ENCODE measurements around the gene DOC2A.

Gene DOC2A

DNA sequence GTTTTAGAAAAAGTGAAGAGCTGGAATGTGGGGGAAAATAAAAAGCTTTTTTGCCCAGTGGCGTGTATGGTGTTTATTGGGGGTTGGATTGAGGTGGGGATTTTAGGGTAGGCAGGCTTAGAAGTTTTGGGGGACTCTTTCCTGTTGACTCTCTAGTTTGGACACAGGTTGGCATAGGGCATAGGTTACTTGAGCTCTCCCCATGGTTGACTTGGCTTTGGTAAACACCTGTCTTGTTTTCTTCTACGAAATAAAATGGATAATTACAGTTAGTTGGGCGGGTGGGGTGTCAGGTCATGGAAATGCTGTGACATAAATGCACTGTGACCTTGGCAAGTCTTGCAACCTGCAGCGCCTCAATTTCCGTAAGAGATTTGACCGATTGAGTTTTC is 37.8 kb downstream of the DOC2A start:
- no peak overlapping the region for H3K9ac ChIP-seq (ENCODE audit: low read length)
- H2BK15ac ChIP-seq (replicated peaks; ENCODE audit: low read depth) = no peak overlapping the region
- H3K18ac ChIP-seq (ENCODE audit: low read length) = no peak overlapping the region
- H3K4me1 ChIP-seq (ENCODE audit: control insufficient read depth, low read depth, low read length) = peaks cover 12% of the 10 kb centered on the region
- H4K5ac ChIP-seq (ENCODE audit: low read length) = no peak overlapping the region
- no peak overlapping the region for H3K4me2 ChIP-seq (ENCODE audit: low read length)
- peaks cover 28% of the 10 kb centered on the region for H3K79me2 ChIP-seq (ENCODE audit: control insufficient read depth, insufficient read depth, low read length)
- peak overlapping the region; percentile 15 for H3K4me3 ChIP-seq (ENCODE audit: low read length)
- 100% methylated on average over 1 of the region's 6 CpGs for WGBS (ENCODE audit: extremely low coverage, insufficient coverage, low lambda C conversion rate)
- no peaks in the 10 kb centered on the region for H3K27me3 ChIP-seq (ENCODE audit: insufficient read depth, low read length, poor library complexity)
- peaks cover 23% of the 10 kb centered on the region for H3K79me1 ChIP-seq (ENCODE audit: low read length)
- no peak for DNase-seq
- H3K23ac ChIP-seq (ENCODE audit: low read length) = no peak overlapping the region
- no peak overlapping the region for H4K8ac ChIP-seq (ENCODE audit: low read depth, low read length)
- H3K4ac ChIP-seq (ENCODE audit: low read depth, low read length) = no peak overlapping the region
- no peak overlapping the region for H3K27ac ChIP-seq (ENCODE audit: low read depth, low read length)
- no peak overlapping the region for H2BK5ac ChIP-seq (ENCODE audit: low read length)
- no peak overlapping the region for H3K56ac ChIP-seq (ENCODE audit: low read length)
- H2BK120ac ChIP-seq (ENCODE audit: low read depth, low read length) = no peak overlapping the region
- H2AK5ac ChIP-seq (ENCODE audit: low read length) = no peak overlapping the region
- no peaks in the 10 kb centered on the region for H3K36me3 ChIP-seq (ENCODE audit: control insufficient read depth, insufficient read depth, low read length)

DNA sequence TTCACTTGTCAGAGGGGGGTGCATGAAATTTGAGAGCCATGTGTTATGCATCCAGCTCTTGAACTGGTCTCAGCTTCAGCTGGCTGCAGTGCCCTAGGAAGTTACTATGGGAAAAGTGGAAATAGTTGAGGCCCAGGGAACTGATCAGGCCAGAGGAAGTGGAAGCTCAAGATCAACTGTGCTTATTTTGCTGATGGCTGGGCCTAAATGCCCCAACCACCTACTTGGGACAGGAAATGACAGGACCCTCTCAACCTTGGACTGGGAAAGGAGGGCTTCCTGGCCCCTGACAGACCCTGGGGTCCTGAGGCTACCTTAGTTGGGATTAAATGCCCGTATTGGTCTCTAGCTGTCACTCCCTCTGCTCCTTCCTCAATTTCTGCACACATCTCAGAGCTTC is 38.3 kb downstream of the DOC2A start:
- no peak overlapping the region for H2BK120ac ChIP-seq (ENCODE audit: low read depth, low read length)
- H3K4me1 ChIP-seq (ENCODE audit: control insufficient read depth, low read depth, low read length) = peaks cover 12% of the 10 kb centered on the region
- no peaks in the 10 kb centered on the region for H3K27me3 ChIP-seq (ENCODE audit: insufficient read depth, low read length, poor library complexity)
- no peak overlapping the region for H3K4me2 ChIP-seq (ENCODE audit: low read length)
- peaks cover 28% of the 10 kb centered on the region for H3K79me2 ChIP-seq (ENCODE audit: control insufficient read depth, insufficient read depth, low read length)
- DNase-seq = no peak
- no peak overlapping the region for H3K4me3 ChIP-seq (ENCODE audit: low read length)
- no peak overlapping the region for H4K8ac ChIP-seq (ENCODE audit: low read depth, low read length)
- no peak overlapping the region for H4K5ac ChIP-seq (ENCODE audit: low read length)
- no peak overlapping the region for H3K56ac ChIP-seq (ENCODE audit: low read length)
- no peak overlapping the region for H3K18ac ChIP-seq (ENCODE audit: low read length)
- no peak overlapping the region for H3K9ac ChIP-seq (ENCODE audit: low read length)
- H3K4ac ChIP-seq (ENCODE audit: low read depth, low read length) = no peak overlapping the region
- H3K79me1 ChIP-seq (ENCODE audit: low read length) = peaks cover 21% of the 10 kb centered on the region
- H3K23ac ChIP-seq (ENCODE audit: low read length) = no peak overlapping the region
- H3K27ac ChIP-seq (ENCODE audit: low read depth, low read length) = no peak overlapping the region
- no CpG with 5 or more reads among the region's 1 CpG for WGBS (ENCODE audit: extremely low coverage, insufficient coverage, low lambda C conversion rate)
- H2BK15ac ChIP-seq (replicated peaks; ENCODE audit: low read depth) = no peak overlapping the region
- H2AK5ac ChIP-seq (ENCODE audit: low read length) = no peak overlapping the region
- H2BK5ac ChIP-seq (ENCODE audit: low read length) = no peak overlapping the region
- H3K36me3 ChIP-seq (ENCODE audit: control insufficient read depth, insufficient read depth, low read length) = no peaks in the 10 kb centered on the region

DNA sequence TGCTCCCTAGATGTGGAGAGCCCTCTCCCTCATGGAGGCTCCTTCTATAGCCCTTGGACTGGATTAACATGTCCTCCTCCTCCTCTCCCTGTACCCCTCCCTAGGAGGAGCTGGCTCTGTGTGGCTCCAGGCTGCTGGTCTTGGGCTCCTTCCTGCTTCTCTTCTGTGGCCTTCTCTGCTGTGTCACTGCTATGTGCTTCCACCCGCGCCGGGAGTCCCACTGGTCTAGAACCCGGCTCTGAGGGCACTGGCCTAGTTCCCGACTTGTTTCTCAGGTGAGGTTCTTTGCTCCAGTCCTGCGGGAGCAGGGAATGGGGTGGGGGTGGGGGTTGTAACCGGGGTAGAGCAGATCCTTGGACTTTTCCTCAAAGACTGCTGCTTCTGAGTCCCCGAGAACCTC is 39.5 kb downstream of the DOC2A start:
- Histone ChIP-seq H3K4me2 (ENCODE audit: low read length) (no peak overlapping the region), H3K4me1 (ENCODE audit: control insufficient read depth, low read depth, low read length) (peaks cover 11% of the 10 kb centered on the region), H3K23ac (ENCODE audit: low read length) (no peak overlapping the region), H3K18ac (ENCODE audit: low read length) (no peak overlapping the region), H3K27ac (ENCODE audit: low read depth, low read length) (no peak overlapping the region), H2BK120ac (ENCODE audit: low read depth, low read length) (no peak overlapping the region), H4K5ac (ENCODE audit: low read length) (no peak overlapping the region), H4K8ac (ENCODE audit: low read depth, low read length) (no peak overlapping the region), H2BK5ac (ENCODE audit: low read length) (no peak overlapping the region), H3K56ac (ENCODE audit: low read length) (no peak overlapping the region), H3K27me3 (ENCODE audit: insufficient read depth, low read length, poor library complexity) (no peaks in the 10 kb centered on the region), H3K79me2 (ENCODE audit: control insufficient read depth, insufficient read depth, low read length) (peaks cover 17% of the 10 kb centered on the region), H2AK5ac (ENCODE audit: low read length) (no peak overlapping the region), H2BK15ac (replicated peaks; ENCODE audit: low read depth) (no peak overlapping the region), H3K79me1 (ENCODE audit: low read length) (peaks cover 13% of the 10 kb centered on the region), H3K9ac (ENCODE audit: low read length) (no peak overlapping the region), H3K36me3 (ENCODE audit: control insufficient read depth, insufficient read depth, low read length) (no peaks in the 10 kb centered on the region), H3K4ac (ENCODE audit: low read depth, low read length) (no peak overlapping the region), H3K4me3 (ENCODE audit: low read length) (no peak overlapping the region)
- DNase-seq = no peak
- WGBS (ENCODE audit: extremely low coverage, insufficient coverage, low lambda C conversion rate) = no CpG with 5 or more reads among the region's 8 CpGs

DNA sequence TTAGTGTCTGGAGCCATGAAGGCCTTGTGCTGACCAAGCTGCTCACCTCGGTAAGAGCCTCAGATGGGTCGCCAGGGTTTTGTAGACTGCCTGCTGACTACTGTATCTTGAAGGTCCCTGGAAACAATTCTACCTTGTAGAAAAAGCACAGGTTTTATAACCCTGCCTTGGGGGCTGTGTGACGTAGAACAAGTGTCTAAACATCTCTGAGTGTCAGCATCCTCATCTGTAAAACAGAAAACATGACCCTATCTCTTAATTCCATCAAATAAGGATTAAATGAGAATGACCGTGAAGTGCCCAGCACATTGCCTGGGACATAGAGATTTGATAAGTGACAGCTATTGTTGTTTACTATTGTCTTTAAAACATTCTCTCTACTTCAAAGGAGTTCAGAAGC is 42.6 kb downstream of the DOC2A start:
- no peak overlapping the region for H3K4ac ChIP-seq (ENCODE audit: low read depth, low read length)
- H3K9ac ChIP-seq (ENCODE audit: low read length) = no peak overlapping the region
- no peak overlapping the region for H3K56ac ChIP-seq (ENCODE audit: low read length)
- H2AK5ac ChIP-seq (ENCODE audit: low read length) = no peak overlapping the region
- H2BK15ac ChIP-seq (replicated peaks; ENCODE audit: low read depth) = no peak overlapping the region
- H4K8ac ChIP-seq (ENCODE audit: low read depth, low read length) = no peak overlapping the region
- no peak overlapping the region for H2BK5ac ChIP-seq (ENCODE audit: low read length)
- no peak overlapping the region for H3K4me2 ChIP-seq (ENCODE audit: low read length)
- no peak overlapping the region for H3K27ac ChIP-seq (ENCODE audit: low read depth, low read length)
- DNase-seq = no peak
- H3K79me2 ChIP-seq (ENCODE audit: control insufficient read depth, insufficient read depth, low read length) = no peaks in the 10 kb centered on the region
- no peak overlapping the region for H4K5ac ChIP-seq (ENCODE audit: low read length)
- no peaks in the 10 kb centered on the region for H3K36me3 ChIP-seq (ENCODE audit: control insufficient read depth, insufficient read depth, low read length)
- no peaks in the 10 kb centered on the region for H3K4me1 ChIP-seq (ENCODE audit: control insufficient read depth, low read depth, low read length)
- no CpG with 5 or more reads among the region's 4 CpGs for WGBS (ENCODE audit: extremely low coverage, insufficient coverage, low lambda C conversion rate)
- H2BK120ac ChIP-seq (ENCODE audit: low read depth, low read length) = no peak overlapping the region
- no peak overlapping the region for H3K23ac ChIP-seq (ENCODE audit: low read length)
- H3K79me1 ChIP-seq (ENCODE audit: low read length) = no peaks in the 10 kb centered on the region
- no peak overlapping the region for H3K4me3 ChIP-seq (ENCODE audit: low read length)
- no peaks in the 10 kb centered on the region for H3K27me3 ChIP-seq (ENCODE audit: insufficient read depth, low read length, poor library complexity)
- H3K18ac ChIP-seq (ENCODE audit: low read length) = no peak overlapping the region

DNA sequence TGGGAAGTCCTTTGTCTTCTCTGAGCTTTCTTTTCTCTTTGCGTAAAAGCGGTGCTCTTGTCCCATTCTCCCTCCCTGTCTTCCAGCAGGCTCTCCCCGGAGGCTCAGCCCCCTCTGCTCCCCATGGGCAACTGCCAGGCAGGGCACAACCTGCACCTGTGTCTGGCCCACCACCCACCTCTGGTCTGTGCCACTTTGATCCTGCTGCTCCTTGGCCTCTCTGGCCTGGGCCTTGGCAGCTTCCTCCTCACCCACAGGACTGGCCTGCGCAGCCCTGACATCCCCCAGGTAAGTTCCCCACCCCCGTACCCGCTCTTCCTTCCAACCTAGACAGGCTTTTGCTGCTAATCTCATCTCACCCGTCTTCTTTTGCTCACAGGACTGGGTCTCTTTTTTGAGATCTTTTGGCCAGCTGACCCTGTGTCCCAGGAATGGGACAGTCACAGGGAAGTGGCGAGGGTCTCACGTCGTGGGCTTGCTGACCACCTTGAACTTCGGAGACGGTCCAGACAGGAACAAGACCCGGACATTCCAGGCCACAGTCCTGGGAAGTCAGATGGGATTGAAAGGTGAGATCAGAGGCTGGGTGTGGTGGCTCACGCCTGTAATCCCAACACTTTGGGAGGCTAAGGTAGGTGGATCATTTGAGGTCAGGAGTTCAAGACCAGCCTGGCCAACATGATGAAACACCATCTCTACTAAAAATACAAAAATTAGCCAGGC is 47.6 kb downstream of the DOC2A start:
- DNase-seq = no peak
- no peak overlapping the region for H2BK5ac ChIP-seq (ENCODE audit: low read length)
- H3K18ac ChIP-seq (ENCODE audit: low read length) = no peak overlapping the region
- H3K79me1 ChIP-seq (ENCODE audit: low read length) = no peaks in the 10 kb centered on the region
- H3K27me3 ChIP-seq (ENCODE audit: insufficient read depth, low read length, poor library complexity) = no peaks in the 10 kb centered on the region
- no peak overlapping the region for H3K4ac ChIP-seq (ENCODE audit: low read depth, low read length)
- no peak overlapping the region for H4K8ac ChIP-seq (ENCODE audit: low read depth, low read length)
- H3K4me3 ChIP-seq (ENCODE audit: low read length) = no peak overlapping the region
- peak overlapping the region; percentile 86 for H3K9ac ChIP-seq (ENCODE audit: low read length)
- H2AK5ac ChIP-seq (ENCODE audit: low read length) = no peak overlapping the region
- peaks cover 5% of the 10 kb centered on the region for H3K4me1 ChIP-seq (ENCODE audit: control insufficient read depth, low read depth, low read length)
- peak overlapping the region; percentile 53 for H3K56ac ChIP-seq (ENCODE audit: low read length)
- no peak overlapping the region for H3K23ac ChIP-seq (ENCODE audit: low read length)
- H2BK15ac ChIP-seq (replicated peaks; ENCODE audit: low read depth) = no peak overlapping the region
- no peak overlapping the region for H2BK120ac ChIP-seq (ENCODE audit: low read depth, low read length)
- no peak overlapping the region for H4K5ac ChIP-seq (ENCODE audit: low read length)
- H3K27ac ChIP-seq (ENCODE audit: low read depth, low read length) = no peak overlapping the region
- H3K36me3 ChIP-seq (ENCODE audit: control insufficient read depth, insufficient read depth, low read length) = no peaks in the 10 kb centered on the region
- no CpG with 5 or more reads among the region's 14 CpGs for WGBS (ENCODE audit: extremely low coverage, insufficient coverage, low lambda C conversion rate)
- no peaks in the 10 kb centered on the region for H3K79me2 ChIP-seq (ENCODE audit: control insufficient read depth, insufficient read depth, low read length)
- no peak overlapping the region for H3K4me2 ChIP-seq (ENCODE audit: low read length)

Measured in mesendoderm (in vitro differentiated cells).